ENCODE data around the gene ESYT2.
A peak's percentile ranks its signal among the peaks of the same experiment; 100 is the strongest.
"Not testable (repeated sequence)": the region's sequence is repeated elsewhere in the genome, so short reads cannot be mapped to it uniquely, and the experiment has no call there.

The ESYT2 gene

DNA sequence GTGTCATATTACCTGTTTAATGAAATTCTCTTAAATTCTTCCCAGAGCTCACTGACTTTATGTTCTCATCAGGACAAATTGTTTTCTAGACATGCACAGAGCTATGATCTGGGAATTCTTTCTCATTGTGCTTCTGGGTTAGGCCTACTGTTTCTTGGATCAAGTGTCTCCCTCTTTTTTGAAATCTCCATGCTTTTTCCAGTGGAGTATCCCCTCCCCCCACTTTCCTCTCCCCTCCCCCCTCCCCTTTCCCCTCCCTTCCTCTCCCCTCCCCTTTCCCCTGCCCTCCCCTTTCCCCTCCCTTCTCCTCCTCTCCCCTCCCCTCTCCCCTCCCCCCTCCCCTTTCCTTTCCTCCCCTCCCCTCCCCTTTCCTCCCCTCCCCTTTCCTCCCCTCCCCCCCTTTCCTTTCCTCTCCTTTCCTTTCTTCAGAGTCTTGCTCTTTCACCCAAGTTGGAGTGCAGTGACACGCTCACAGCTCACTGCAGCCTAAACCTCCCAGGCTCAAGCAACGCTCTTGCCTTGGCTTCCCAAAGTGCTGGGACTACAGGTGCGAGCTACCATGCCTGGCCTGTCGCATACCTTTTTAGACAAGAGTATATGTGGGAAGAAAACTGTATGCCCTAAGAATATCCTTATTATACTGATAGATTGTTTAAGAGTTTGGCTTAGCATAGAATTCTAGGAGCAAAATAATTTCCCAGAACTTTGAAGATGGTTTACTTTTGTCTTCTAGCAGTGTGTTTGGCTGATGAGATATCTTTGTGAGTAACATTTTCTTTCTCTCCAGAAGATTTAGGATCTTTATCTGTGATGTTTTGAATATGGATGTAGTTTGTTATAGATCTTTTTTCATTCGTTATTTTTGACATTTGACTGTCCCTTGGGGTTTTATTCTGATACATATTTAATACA is 29.5 kb upstream of the ESYT2 start:
- DNase-seq = no peak
- in situ Hi-C loops (cut with MboI; ENCODE audit: low pct_unique_long_range_greater_than_20kb, low sequenced_read_pairs) = no loop called here

DNA sequence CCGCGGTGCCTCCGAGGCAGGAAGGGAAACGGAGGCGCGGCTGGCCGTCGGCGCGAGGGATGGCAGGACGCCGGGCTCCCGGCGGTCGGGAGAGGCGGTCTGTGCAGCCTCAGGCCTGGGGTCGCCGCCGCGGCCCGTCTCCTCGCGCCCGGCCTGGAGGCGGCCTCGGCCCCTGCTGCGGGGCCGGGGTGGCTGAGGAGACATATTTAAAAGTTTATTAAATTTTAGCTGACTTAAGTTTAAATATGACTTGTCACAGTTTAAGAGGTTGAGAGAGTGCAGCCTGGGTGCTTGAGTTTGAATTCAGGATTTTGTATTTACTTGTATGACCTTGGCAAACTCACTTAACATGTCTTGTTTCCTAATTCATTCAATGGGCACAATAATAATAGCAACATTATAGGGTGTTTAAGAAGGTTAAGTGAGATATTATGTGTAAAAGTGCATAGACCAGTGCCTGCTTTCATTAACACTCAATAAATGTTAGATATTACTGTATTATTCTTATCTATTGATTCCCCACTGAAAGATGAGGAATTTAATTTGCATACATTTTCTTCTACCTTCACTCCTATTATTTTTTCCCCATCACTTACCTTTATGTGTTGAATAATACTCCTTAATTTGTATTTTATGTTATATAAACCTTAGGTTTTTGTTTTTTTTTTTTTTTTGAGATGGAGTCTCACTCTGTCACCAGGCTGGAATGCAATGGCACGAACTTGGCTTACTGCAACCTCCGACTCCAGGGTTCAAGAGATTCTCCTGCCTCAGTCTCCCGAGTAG is 27.8 kb upstream of the ESYT2 start:
- DNase-seq = peak; percentile 34
- in situ Hi-C loops (cut with MboI; ENCODE audit: low pct_unique_long_range_greater_than_20kb, low sequenced_read_pairs) = no loop called here

GRCh38 chr7:158854681-158855081 is 25.4 kb upstream of the ESYT2 start:
- no peak for DNase-seq
- in situ Hi-C loops (cut with MboI; ENCODE audit: low pct_unique_long_range_greater_than_20kb, low sequenced_read_pairs) = no loop called here

- in situ Hi-C loops (cut with MboI; ENCODE audit: low pct_unique_long_range_greater_than_20kb, low sequenced_read_pairs) = no loop called here
- DNase-seq = no peak
Observed at GRCh38 chr7:158850545-158851102, 21.3 kb upstream of the ESYT2 start.

- in situ Hi-C loops (cut with MboI; ENCODE audit: low pct_unique_long_range_greater_than_20kb, low sequenced_read_pairs) = no loop called here
Observed at GRCh38 chr7:158849768-158850544, 20.6 kb upstream of the ESYT2 start.

GRCh38 chr7:158849442-158849767 is 20.1 kb upstream of the ESYT2 start:
- in situ Hi-C loops (cut with MboI; ENCODE audit: low pct_unique_long_range_greater_than_20kb, low sequenced_read_pairs) = no loop called here
- no peak for DNase-seq

More at GRCh38 chr7:158849768-158850544, 20.6 kb upstream of the ESYT2 start:
- DNase-seq = no peak

DNA sequence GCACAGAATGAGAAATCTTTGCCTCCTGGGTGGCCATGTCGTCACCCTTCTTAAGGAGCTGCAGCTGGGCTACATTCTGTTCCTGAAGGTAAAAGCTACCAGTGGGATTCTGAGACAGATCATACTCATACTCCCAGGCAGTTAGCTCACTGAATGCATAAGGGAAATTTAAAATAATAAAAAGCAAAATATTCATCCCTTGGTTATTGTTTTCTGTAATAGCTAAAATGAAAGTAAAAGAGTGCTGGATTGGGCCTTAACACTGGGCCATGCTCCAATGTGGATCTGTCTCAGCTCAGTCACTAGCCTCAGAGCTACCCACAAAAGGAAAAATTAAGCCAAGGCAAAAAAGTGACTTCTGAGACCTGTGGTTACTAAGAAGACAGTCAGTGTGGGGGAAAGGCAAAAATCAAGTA is 18.1 kb upstream of the ESYT2 start:
- no peak for DNase-seq
- in situ Hi-C loops (cut with MboI; ENCODE audit: low pct_unique_long_range_greater_than_20kb, low sequenced_read_pairs) = no loop called here

GRCh38 chr7:158846304-158846703 is 17.0 kb upstream of the ESYT2 start:
- in situ Hi-C loops (cut with MboI; ENCODE audit: low pct_unique_long_range_greater_than_20kb, low sequenced_read_pairs) = no loop called here
- no peak for DNase-seq

GRCh38 chr7:158843771-158844170 is 14.5 kb upstream of the ESYT2 start:
- no peak for DNase-seq
- in situ Hi-C loops (cut with MboI; ENCODE audit: low pct_unique_long_range_greater_than_20kb, low sequenced_read_pairs) = no loop called here

- no peak for DNase-seq
- in situ Hi-C loops (cut with MboI; ENCODE audit: low pct_unique_long_range_greater_than_20kb, low sequenced_read_pairs) = no loop called here
Observed at GRCh38 chr7:158842486-158842885, 13.2 kb upstream of the ESYT2 start.

- no peak for DNase-seq
- in situ Hi-C loops (cut with MboI; ENCODE audit: low pct_unique_long_range_greater_than_20kb, low sequenced_read_pairs) = no loop called here
Observed at GRCh38 chr7:158840604-158841003, 11.3 kb upstream of the ESYT2 start.

GRCh38 chr7:158839177-158839576 is 9.9 kb upstream of the ESYT2 start:
- in situ Hi-C loops (cut with MboI; ENCODE audit: low pct_unique_long_range_greater_than_20kb, low sequenced_read_pairs); DNase-seq: not testable (repeated sequence)

- no peak for DNase-seq
- in situ Hi-C loops (cut with MboI; ENCODE audit: low pct_unique_long_range_greater_than_20kb, low sequenced_read_pairs) = no loop called here
Observed at GRCh38 chr7:158837790-158838637, 8.7 kb upstream of the ESYT2 start.

DNA sequence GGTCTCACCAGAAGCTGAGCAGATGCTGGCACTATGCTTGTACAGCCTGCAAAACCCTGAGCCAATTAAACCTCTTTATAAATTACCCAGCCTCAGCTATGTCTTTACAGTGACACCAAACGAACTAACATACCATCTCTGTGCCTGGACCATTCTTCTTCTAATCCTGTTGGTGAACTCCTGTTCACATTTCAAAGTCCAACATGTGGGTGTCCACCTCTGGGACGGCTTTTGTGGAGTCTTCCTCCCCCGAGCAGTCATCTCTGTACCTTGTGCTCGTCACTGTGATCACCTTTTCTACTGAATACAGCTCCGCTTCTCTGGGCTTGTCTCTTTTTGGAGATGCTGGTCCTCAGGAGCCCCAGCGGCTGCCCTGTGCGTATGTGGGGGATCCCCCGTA is 7.4 kb upstream of the ESYT2 start:
- DNase-seq = no peak
- in situ Hi-C loops (cut with MboI; ENCODE audit: low pct_unique_long_range_greater_than_20kb, low sequenced_read_pairs) = no loop called here

GRCh38 chr7:158834878-158835784 is 5.8 kb upstream of the ESYT2 start:
- DNase-seq = no peak
- in situ Hi-C loops (cut with MboI; ENCODE audit: low pct_unique_long_range_greater_than_20kb, low sequenced_read_pairs) = no loop called here

GRCh38 chr7:158832994-158833393 is 3.7 kb upstream of the ESYT2 start:
- in situ Hi-C loops (cut with MboI; ENCODE audit: low pct_unique_long_range_greater_than_20kb, low sequenced_read_pairs) = no loop called here
- DNase-seq = no peak

GRCh38 chr7:158831738-158832091 is 2.4 kb upstream of the ESYT2 start:
- peak; percentile 16 for DNase-seq
- in situ Hi-C loops (cut with MboI; ENCODE audit: low pct_unique_long_range_greater_than_20kb, low sequenced_read_pairs) = no loop called here
